Mucosa of descending colon (tissue), 3 donors: ENCODE results near the gene DCX. TPM values are rescaled to one million over a fixed set of nuclear protein-coding genes. Genes with fewer than 3 reads are reported as not detected.

Source experiments
- ATAC-seq: fragments of 200-7000 bp; cut with Tn5 transposase; one replicate; pipeline ENCODE4 v1.9.1; 2020; ENCODE audit warnings: mild to moderate bottlenecking, moderate library complexity
- DNase-seq, 3 donors: peaks; one replicate each; pipeline ENCODE4 v3.0.0-alpha.2; 2020
- H3K36me3 ChIP-seq: fragments of 200-600 bp; one replicate; pipeline ENCODE4 v1.8.0; 2021; ENCODE audit warnings: low read depth, mild to moderate bottlenecking
- H3K4me1 ChIP-seq: fragments of 200-600 bp; one replicate; pipeline ENCODE4 v1.8.0; 2021; ENCODE audit warnings: low read depth, mild to moderate bottlenecking
- H3K4me3 ChIP-seq: fragments of 200-600 bp; one replicate; pipeline ENCODE4 v1.8.0; 2021; ENCODE audit warnings: mild to moderate bottlenecking
- H3K9me3 ChIP-seq: fragments of 200-600 bp; one replicate; pipeline ENCODE4 v1.8.0; 2021; ENCODE audit warnings: mild to moderate bottlenecking
- CTCF ChIP-seq: fragments of 200-600 bp; IDR thresholded peaks from one replicate; pipeline ENCODE4 v1.8.0; 2022; ENCODE audit warnings: antibody characterized with exemption, mild to moderate bottlenecking
- intact Hi-C, 2 donors: fragments of 100-400 bp; cut with DNase I in 1 of 2; cut with micrococcal nuclease in 1 of 2; formaldehyde crosslinking; loops; one replicate each; pipeline versions ENCODE4 v1.11.0 to v1.11.1; 2022; cut with DNase I, micrococcal nuclease
- total RNA-seq, 3 donors: library from RNA; stranded (reverse); fragmentation: NEBNext Ultra II Directional in 2 of 3; extraction: Animal tissue kit (Norgen Biotek cat#: 25700) in 2 of 3; gene quantifications; one replicate each; pipeline versions ENCODE4 v1.2.1 to v1.2.4, GENCODE V29; 2021 to 2023
- donor health status: DM: no; HTN: no; CAD: no; lungs with moderate emphysema.
- donor health status: DM: no; HTN: no; CAD: no.
- donor health status: DM: no; HTN: yes; CAD: no.

The DCX gene
- total RNA-seq, 3 donors from 2014 or later: 0.22 TPM; not detected in 2

- DNase-seq (no peak), ATAC-seq (no peak)
- intact Hi-C loops: no loop called here
Measured at GRCh38 chrX:111386615-111387233, 25.3 kb downstream of the DCX start.

GRCh38 chrX:111386077-111386476 lies 25.9 kb downstream of the DCX start:
- no peak for ATAC-seq
- TF ChIP-seq CTCF: no peak
- H3K36me3 ChIP-seq: no peaks in the 10 kb centered on the region
- intact Hi-C loops: no loop called here
- no peaks in the 10 kb centered on the region for H3K9me3 ChIP-seq
- DNase-seq: no peak
- H3K4me1 ChIP-seq: no peaks in the 10 kb centered on the region
- no peak overlapping the region for H3K4me3 ChIP-seq

More at GRCh38 chrX:111386615-111387233, 25.3 kb downstream of the DCX start:
- no peaks in the 10 kb centered on the region for H3K4me1 ChIP-seq
- no peaks in the 10 kb centered on the region for H3K36me3 ChIP-seq
- no peaks in the 10 kb centered on the region for H3K9me3 ChIP-seq
- H3K4me3 ChIP-seq: no peak overlapping the region
- no peak for TF ChIP-seq CTCF

GRCh38 chrX:111382277-111382676 lies 29.7 kb downstream of the DCX start:
- intact Hi-C loops: no loop called here
- ATAC-seq (no peak), DNase-seq (no peak)
- no peaks in the 10 kb centered on the region for H3K36me3 ChIP-seq
- H3K9me3 ChIP-seq: no peaks in the 10 kb centered on the region
- no peak overlapping the region for H3K4me3 ChIP-seq
- no peak for TF ChIP-seq CTCF
- no peaks in the 10 kb centered on the region for H3K4me1 ChIP-seq

GRCh38 chrX:111376897-111377578 lies 35.0 kb downstream of the DCX start:
- no peak for TF ChIP-seq CTCF
- intact Hi-C loops: no loop called here
- ATAC-seq (no peak), DNase-seq (no peak)
- H3K4me1 ChIP-seq: no peaks in the 10 kb centered on the region
- H3K9me3 ChIP-seq: no peaks in the 10 kb centered on the region
- no peaks in the 10 kb centered on the region for H3K36me3 ChIP-seq
- H3K4me3 ChIP-seq: no peak overlapping the region

- DNase-seq (no peak), ATAC-seq (no peak)
Measured at GRCh38 chrX:111376486-111376885, 35.5 kb downstream of the DCX start.

More at GRCh38 chrX:111376486-111376885, 35.5 kb downstream of the DCX start:
- Histone ChIP-seq H3K9me3 (no peaks in the 10 kb centered on the region), H3K36me3 (no peaks in the 10 kb centered on the region), H3K4me3 (no peak overlapping the region), H3K4me1 (no peaks in the 10 kb centered on the region)
- intact Hi-C loops: no loop called here
- TF ChIP-seq CTCF: no peak
